ENCODE data around the gene LHX6.

LHX6 gene

DNA sequence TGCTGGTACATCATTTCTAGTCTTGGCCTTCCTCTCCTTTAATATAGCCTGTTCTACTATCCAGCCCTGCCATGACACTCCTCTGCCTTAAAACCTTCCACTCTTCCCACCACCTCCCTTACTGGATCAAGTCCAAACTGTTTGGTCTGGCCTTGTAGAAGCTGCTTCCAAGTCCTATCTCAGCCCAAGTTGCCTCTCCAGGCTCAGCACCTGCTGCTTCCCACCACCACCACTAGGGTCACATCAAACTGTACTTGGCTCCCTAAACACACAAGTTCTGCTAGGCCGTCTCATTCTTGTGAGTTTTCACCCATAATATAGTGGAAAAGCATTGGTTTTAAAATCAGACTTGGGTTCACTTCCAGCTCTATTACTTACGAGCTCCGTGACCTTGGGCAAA, 70.6 kb downstream of the LHX6 start:
- no peak for DNase-seq
- H3K4me3 ChIP-seq (ENCODE audit: insufficient read depth, low read depth, low read length, poor library complexity, severe bottlenecking): no peak overlapping the region

DNA sequence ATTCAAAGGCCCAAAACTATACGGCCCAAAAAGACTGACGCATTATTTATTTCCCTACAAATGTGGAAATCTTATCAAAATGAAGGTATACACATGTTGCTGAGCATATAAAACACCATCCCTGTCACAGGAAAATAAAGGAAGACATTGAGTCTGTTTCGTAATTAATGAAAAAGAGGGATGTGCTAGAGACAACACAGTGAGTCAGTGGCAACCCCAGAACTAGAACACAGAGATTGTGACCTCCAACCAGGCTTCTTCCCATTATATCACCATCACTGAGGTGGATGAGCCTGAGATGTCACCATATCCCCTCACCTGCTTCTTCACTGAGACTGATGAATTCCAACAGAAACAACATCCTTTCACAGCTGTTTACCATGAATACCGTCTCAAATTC, 73.0 kb downstream of the LHX6 start:
- Histone ChIP-seq H3K27ac (ENCODE audit: insufficient read depth, low read length, poor library complexity, severe bottlenecking) (no peak overlapping the region), H3K4me1 (ENCODE audit: control insufficient read depth, insufficient read depth, low read length, poor library complexity, severe bottlenecking) (no peaks in the 10 kb centered on the region), H3K27me3 (replicated peaks; ENCODE audit: control insufficient read depth, insufficient read depth, low read length, poor library complexity, severe bottlenecking) (no peaks in the 10 kb centered on the region), H3K9me3 (ENCODE audit: control insufficient read depth, low read length) (no peaks in the 10 kb centered on the region), H3K4me3 (ENCODE audit: insufficient read depth, low read depth, low read length, poor library complexity, severe bottlenecking) (no peak overlapping the region), H3K36me3 (ENCODE audit: control insufficient read depth, insufficient read depth, low read length) (peaks cover 5% of the 10 kb centered on the region)
- no peak for DNase-seq

More for the DNA sequence above, 70.6 kb downstream of the LHX6 start:
- no peaks in the 10 kb centered on the region for H3K9me3 ChIP-seq (ENCODE audit: control insufficient read depth, low read length)
- no peaks in the 10 kb centered on the region for H3K27me3 ChIP-seq (replicated peaks; ENCODE audit: control insufficient read depth, insufficient read depth, low read length, poor library complexity, severe bottlenecking)
- H3K27ac ChIP-seq (ENCODE audit: insufficient read depth, low read length, poor library complexity, severe bottlenecking): no peak overlapping the region
- no peaks in the 10 kb centered on the region for H3K36me3 ChIP-seq (ENCODE audit: control insufficient read depth, insufficient read depth, low read length)
- no peaks in the 10 kb centered on the region for H3K4me1 ChIP-seq (ENCODE audit: control insufficient read depth, insufficient read depth, low read length, poor library complexity, severe bottlenecking)
